Panc1 (cell line): ENCODE data around the gene IREB2. TPM values are rescaled to one million over a fixed set of nuclear protein-coding genes. Genes with fewer than 3 reads are reported as not detected.

Experiments
- ATAC-seq: fragments of 200-7000 bp; cut with Tn5 transposase; 2 replicates; pipeline ENCODE4 v1.9.1; 2020; ENCODE audit warnings: mild to moderate bottlenecking, moderate library complexity
- BruUV-seq: library from RNA; stranded (reverse); fragments of 400-500 nt; replicated peaks from 2 replicates; lab custom pipeline; 2021; lab: Mats Ljungman, UMichigan
- CTCF ChIA-PET: fragments of 300-600 bp; sonication (Branson Sonifier 250); formaldehyde crosslinking; loops from one replicate; lab custom pipeline; 2022; ENCODE audit warnings: antibody characterized with exemption; lab: Charles Lee
- POLR2A ChIA-PET: fragments of 300-600 bp; sonication (Branson Sonifier 250); formaldehyde crosslinking; loops from one replicate; lab custom pipeline; 2022; ENCODE audit warnings: antibody characterized with exemption; lab: Charles Lee
- DNase-seq: peaks from one replicate; pipeline ENCODE4 v3.0.0-alpha.2; 2010; ENCODE audit warnings: low read depth, low spot score
- H3K27ac ChIP-seq: 2 replicates; pipeline ENCODE4 v1.5.1; 2011; ENCODE audit warnings: mild to moderate bottlenecking, low read length, inconsistent platforms
- H3K27me3 ChIP-seq: fragments of 200-500 bp; sonication (Bioruptor generic); 2 replicates; pipeline ENCODE4 v1.6.0; 2014; ENCODE audit warnings: low read length, inconsistent platforms; ENCODE audit not compliant: control insufficient read depth, insufficient read depth
- H3K36me3 ChIP-seq: fragments of 200-500 bp; sonication (Bioruptor generic); 2 replicates; pipeline ENCODE4 v1.5.1; 2014; ENCODE audit warnings: inconsistent platforms, mild to moderate bottlenecking, low read length, moderate library complexity; ENCODE audit not compliant: control insufficient read depth, insufficient read depth
- H3K4me1 ChIP-seq: 2 replicates; pipeline ENCODE4 v1.5.1; 2011; ENCODE audit warnings: inconsistent platforms, mild to moderate bottlenecking, low read length, moderate library complexity; ENCODE audit not compliant: control insufficient read depth, insufficient read depth
- H3K4me3 ChIP-seq, 2 experiments: 2 replicates each; pipeline ENCODE4 v1.5.1; 2011 to 2012; ENCODE audit warnings: low read depth in 2 of 2, low read length in 2 of 2, mild to moderate bottlenecking in 2 of 2, inconsistent platforms in 1 of 2, moderate library complexity in 1 of 2
- H3K9me3 ChIP-seq: fragments of 200-500 bp; sonication (Bioruptor generic); 2 replicates; pipeline ENCODE4 v1.5.1; 2014; ENCODE audit warnings: low read depth, mild to moderate bottlenecking, inconsistent platforms, low read length, moderate library complexity; ENCODE audit not compliant: control insufficient read depth, insufficient read depth
- CTCF ChIP-seq: fragments of 450-650 bp; IDR thresholded peaks from 2 replicates; pipeline ENCODE4 v1.5.1; 2017; ENCODE audit warnings: mild to moderate bottlenecking
- POLR2AphosphoS5 ChIP-seq: IDR thresholded peaks from 2 replicates; pipeline ENCODE4 v1.6.1; 2012; ENCODE audit warnings: mild to moderate bottlenecking, low read depth, low read length, moderate library complexity
- REST ChIP-seq, 2 experiments: IDR thresholded peaks; 2 replicates each; pipeline ENCODE4 v1.6.1; 2011 to 2012; ENCODE audit warnings: low read depth in 2 of 2, control low read depth in 1 of 2, low read length in 1 of 2, mild to moderate bottlenecking in 1 of 2, moderate library complexity in 1 of 2; ENCODE audit not compliant: insufficient read depth in 1 of 2
- SIN3A ChIP-seq: IDR thresholded peaks from 2 replicates; pipeline ENCODE4 v1.6.1; 2012; ENCODE audit warnings: low read depth, mild to moderate bottlenecking, low read length, moderate library complexity, borderline replicate concordance; ENCODE audit not compliant: insufficient read depth
- TCF7L2 ChIP-seq: IDR thresholded peaks from 2 replicates; pipeline ENCODE4 v1.6.1; 2011; ENCODE audit warnings: mild to moderate bottlenecking, low read depth, low read length, inconsistent platforms
- in situ Hi-C: cut with HindIII; loops from 2 replicates; pipeline ENCODE4 v1.10.0; 2016; ENCODE audit warnings: low sequenced_read_pairs, low pct_unique_long_range_greater_than_20kb
- intact Hi-C: fragments of 100-400 bp; cut with micrococcal nuclease; formaldehyde crosslinking; loops from one replicate; pipeline ENCODE4 v1.10.0; 2022; ENCODE audit not compliant: unreplicated experiment
- total RNA-seq: library from RNA; stranded (reverse); gene quantifications from one replicate; pipeline ENCODE4 v1.2.1, GENCODE V29; 2021; ENCODE audit not compliant: unreplicated experiment

Gene IREB2
- total RNA-seq, 1 experiment from 2014 or later = 71.7 TPM

GRCh38 chr15:78391781-78392180 is 46.2 kb upstream of the IREB2 start:
- no peak overlapping the region for H3K27ac ChIP-seq
- ChIA-PET CTCF (no interaction called here), POLR2A (no interaction called here)
- in situ Hi-C loops = no loop called here
- H3K9me3 ChIP-seq = no peaks in the 10 kb centered on the region
- H3K36me3 ChIP-seq = no peaks in the 10 kb centered on the region
- TF ChIP-seq POLR2AphosphoS5 (no peak), SIN3A (no peak), CTCF (no peak), TCF7L2 (no peak)
- ATAC-seq (no peak), DNase-seq (no peak)
- no peaks in the 10 kb centered on the region for H3K4me1 ChIP-seq
- H3K4me3 ChIP-seq = no peak overlapping the region
- intact Hi-C loops = no loop called here
- H3K27me3 ChIP-seq = peaks cover 12% of the 10 kb centered on the region
- BruUV-seq = no TSS peak

- H3K4me1 ChIP-seq = no peaks in the 10 kb centered on the region
- H3K9me3 ChIP-seq = no peaks in the 10 kb centered on the region
- no peak for TF ChIP-seq REST (IDR thresholded peaks at IDR 0.05; ENCODE audit: insufficient read depth in 1 of 2, low read depth in 2 of 2, low read length in 1 of 2)
- no peak for TF ChIP-seq SIN3A
- TF ChIP-seq POLR2AphosphoS5 = no peak
- no peak for TF ChIP-seq CTCF
- no peak for TF ChIP-seq TCF7L2
- ATAC-seq (no peak), DNase-seq (no peak)
- in situ Hi-C loops (no loop called here), intact Hi-C loops (no loop called here)
- H3K4me3 ChIP-seq = no peak overlapping the region
- ChIA-PET CTCF (no interaction called here), POLR2A (no interaction called here)
- H3K36me3 ChIP-seq = no peaks in the 10 kb centered on the region
- no peak overlapping the region for H3K27ac ChIP-seq
- H3K27me3 ChIP-seq = peaks cover 7% of the 10 kb centered on the region
- BruUV-seq = no TSS peak
These were observed 45.6 kb upstream of the IREB2 start for GRCh38 chr15:78392430-78392829.
